ENCODE data around the gene KRT72.

Gene KRT72

DNA sequence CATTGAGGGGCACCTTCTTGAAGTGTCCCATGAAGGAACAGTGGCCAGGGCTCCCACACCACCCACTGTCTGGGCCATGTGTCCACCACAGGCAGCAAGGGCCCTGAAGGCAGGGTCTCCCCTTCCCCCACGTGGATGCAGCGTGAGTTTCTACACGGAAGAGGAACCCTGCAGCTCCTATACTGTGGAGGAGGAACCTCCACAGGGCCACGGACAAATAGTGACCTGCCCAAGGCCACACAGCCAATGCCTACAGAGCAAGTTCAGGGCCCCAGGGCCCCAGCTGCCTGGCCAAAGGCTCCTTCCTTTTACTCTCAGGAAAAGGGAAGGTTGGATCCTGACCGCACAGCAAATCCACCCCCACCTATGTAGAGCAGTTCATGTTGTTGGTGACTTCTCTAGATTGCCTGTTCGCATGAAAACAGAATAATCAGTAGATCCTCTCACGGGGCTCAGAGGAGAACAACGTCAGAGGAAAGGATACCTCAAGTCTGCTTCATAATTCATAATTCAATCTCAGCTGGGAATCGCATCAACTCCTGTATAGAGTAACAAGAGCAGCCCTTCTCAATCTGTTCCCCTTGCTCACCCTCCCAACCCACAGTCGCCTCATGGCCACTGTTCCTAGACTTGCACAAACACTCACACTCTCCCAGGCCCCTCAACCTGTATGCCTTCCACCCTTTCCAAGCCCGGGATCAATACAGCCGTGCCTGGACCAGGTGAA is 28.2 kb upstream of the KRT72 start:
- DNase-seq: no peak

GRCh38 chr12:52628841-52629240 is 27.6 kb upstream of the KRT72 start:
- DNase-seq: no peak

GRCh38 chr12:52628111-52628507 is 26.8 kb upstream of the KRT72 start:
- no peak for DNase-seq

GRCh38 chr12:52627395-52628110 is 26.3 kb upstream of the KRT72 start:
- DNase-seq: no peak

DNA sequence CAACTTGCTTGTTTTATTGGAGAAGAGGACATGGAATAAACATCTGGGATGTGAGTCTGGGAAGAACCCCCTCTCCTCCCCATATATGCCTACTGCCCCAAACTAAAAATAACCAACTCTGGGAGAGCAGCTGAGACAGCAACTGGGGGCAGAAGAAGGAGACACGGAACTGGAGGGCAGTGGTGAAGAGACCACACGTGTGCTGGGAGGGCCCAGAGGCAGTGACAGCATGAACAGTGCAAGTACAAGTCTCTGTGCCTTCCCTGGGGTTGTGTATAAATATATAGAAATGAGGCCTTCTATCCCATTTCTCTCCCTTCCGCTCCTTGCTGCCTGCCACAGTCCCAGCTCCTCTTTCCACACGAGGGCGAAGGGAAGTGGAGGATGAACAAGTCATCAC is 21.1 kb upstream of the KRT72 start:
- DNase-seq: no peak

DNA sequence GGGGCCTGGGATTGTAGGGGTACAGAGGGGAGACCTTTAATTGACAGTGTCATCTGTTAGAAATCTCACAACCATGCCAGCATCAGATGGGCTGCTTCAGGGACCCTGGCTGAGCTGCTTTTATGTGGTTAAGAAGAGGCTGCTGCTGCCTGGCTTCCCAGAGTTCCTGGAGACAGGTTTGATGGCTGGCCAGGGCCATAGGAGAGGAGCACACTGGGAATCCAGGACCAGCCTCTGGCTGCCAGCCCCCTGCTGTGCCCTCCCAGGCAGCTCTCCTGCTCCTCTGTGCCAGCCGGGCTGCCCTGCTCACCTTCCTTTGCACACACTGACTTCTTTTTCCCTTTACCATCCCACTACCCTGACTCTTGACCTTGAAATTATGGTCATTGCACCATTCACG is 17.6 kb upstream of the KRT72 start:
- DNase-seq: no peak

DNA sequence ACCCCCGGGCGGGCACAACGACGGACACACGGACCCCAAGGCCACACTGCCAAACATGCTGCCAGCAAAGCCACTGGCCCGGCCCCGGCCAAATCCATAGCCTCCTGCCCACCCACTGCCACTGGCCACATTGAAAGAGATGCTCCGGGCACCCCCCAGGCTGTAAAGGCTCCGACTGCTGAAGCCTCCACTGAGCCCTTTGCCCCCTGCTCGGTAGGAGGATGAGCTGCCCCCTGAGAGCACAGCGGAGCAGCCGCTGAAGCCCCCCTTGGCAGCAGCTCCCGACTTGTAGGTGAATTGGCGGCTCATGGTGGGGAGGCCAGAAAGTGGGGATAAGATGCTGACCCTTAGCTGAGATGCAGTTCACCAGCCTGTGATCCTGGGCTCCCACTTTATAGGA is 17.0 kb upstream of the KRT72 start, which contains the start of gene KRT73:
Gene KRT73 (minus strand): TSS at position 344 of the 400 bp plus-strand sequence. CDS start 35 bp downstream, at position 309.
- DNase-seq: no peak

- no peak for DNase-seq
These were observed 16.1 kb upstream of the KRT72 start for GRCh38 chr12:52617403-52617785.

- DNase-seq: no peak
These were observed 15.6 kb upstream of the KRT72 start for GRCh38 chr12:52616680-52617402.

- no peak for DNase-seq
These were observed 14.6 kb upstream of the KRT72 start for GRCh38 chr12:52615912-52616311.

DNA sequence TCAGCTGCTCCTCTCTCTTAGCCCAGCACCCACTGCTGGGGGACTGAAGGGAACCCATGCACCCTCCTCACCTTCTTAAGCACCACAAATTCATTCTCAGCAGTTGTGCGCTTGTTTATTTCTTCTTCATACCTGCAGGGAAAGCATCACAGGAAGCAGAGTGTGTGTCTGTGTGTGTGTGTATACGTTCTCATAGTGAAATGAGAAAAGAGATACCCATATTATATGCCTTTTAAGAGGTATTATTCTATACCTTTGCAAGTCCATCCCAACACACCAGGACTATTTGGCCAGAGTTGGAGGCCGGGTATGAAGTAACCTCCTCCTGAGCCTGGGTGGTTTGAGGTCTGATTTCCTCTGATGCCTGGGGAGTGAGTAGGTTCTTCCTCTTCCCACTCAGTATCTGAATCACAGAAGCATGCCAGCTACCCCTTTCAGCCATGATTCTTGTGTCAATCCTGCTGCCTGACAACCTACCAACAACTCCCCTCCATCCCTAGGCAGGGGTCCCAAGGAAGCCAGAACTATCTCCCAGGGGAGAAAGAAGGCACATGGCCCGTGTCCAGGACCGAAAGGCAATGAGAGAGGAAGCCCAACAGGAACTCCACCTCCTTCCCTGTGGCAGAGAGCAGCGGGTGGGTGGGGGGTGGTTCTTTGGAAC is 14.1 kb upstream of the KRT72 start:
- no peak for DNase-seq

DNA sequence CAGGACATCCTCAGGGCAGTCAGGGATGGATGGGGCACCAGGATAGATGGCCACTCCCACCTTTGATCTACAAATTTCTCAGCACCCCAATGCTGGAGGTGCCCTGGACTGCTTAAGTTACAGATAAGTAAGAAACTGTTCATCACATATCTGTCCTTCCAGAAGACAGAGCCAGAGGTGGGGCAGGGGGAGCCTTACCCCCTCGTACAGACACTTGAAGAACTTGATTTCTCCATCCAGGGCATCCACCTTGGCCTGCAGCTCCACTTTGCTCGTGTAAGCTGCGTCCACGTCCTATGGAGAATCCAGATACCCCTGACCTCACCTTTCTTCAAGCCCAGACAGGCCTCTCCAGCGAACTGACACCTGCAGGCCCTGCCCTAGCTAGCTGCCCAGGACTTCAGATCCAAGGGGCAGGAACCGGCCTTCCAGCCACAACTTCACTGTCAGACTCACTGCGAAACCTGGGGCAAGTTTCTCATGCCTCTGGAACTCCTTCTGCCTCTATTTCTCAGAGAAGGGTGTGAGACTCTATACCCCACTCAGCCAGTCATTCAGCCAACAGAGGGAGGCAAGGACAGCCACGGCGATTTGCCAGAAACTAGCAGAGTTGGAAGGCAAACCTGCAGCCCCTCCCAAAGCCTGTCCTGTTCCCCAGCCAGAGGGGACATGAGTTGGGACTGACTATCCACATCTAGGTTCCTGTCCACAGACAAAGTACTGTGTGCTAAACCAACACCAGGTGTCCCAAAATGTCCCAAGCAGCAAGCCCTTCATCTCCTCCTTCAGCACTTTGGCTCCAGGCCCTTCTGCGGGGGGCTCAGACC is 13.3 kb upstream of the KRT72 start:
- no peak for DNase-seq

DNA sequence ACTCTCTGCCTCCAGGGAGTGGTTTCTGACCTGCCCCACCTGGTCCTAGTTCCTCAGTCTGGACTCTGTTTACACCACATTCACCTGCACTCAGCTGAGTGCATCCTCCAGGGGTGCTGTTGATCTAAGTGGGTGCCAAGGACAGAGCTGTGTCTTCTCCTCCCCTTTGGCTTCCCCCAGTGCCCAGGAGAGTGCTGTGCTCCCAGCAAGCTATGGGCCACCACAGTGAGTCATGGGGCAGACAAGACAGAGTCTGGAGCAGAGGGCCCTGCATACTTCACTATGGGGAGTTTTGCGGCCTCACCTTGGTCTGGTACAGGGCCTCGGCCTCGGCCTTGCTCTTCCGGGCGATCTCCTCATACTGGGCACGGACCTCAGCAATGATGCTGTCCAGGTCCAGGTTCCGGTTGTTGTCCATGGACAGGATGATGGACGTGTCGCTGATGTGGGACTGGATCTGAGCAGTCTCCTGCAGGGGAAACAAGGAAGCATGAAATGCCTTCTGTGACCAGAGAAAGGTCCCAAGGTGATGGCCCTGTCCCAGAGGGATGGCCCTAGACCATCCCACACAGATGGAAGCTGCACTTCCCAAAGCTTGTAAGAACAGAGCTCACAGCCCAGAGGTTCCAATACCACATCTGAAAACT is 12.2 kb upstream of the KRT72 start:
- DNase-seq: no peak

- no peak for DNase-seq
These were observed 11.4 kb upstream of the KRT72 start for GRCh38 chr12:52612431-52613383.

DNA sequence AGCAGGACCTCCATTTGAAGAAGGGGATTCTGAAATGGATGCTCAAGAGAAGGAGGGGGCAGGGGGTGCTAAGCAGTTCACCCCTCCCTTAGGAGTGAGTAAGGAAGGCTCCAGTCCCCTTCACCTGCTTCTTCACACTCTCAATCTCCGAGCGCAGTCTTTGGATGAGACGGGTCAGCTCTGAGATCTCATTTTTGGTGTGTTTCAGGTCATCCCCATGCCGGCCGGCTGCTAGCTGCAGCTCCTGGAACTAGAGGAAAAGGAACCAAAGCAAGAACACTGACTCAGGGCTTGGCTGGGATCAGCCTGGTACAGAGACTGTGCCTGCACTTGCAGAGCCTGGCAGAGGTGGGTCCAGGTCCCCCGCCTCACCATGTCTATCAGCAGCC is 9.8 kb upstream of the KRT72 start:
- DNase-seq: no peak

- no peak for DNase-seq
These were observed 7.8 kb upstream of the KRT72 start for GRCh38 chr12:52608826-52609630.

DNA sequence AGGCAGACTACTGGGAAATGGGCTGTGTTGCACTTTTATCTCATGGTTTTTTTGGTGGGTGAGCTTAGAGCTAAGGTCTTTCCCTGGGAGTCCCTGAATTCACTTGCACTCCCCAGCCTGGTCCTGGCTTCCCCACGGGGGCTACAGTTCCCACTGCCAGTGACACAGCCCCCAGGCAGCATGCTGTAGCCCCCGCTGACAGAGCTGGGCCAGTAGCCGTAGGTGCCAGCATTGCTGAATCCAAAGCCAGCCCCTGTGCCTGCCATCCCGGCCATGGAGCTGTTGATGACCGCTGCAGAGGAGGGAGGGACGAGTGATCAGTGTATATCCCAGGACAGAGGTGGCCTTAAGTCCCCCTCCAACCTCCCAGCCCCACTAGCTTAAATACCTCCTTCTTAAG is 6.9 kb upstream of the KRT72 start:
- no peak for DNase-seq

DNA sequence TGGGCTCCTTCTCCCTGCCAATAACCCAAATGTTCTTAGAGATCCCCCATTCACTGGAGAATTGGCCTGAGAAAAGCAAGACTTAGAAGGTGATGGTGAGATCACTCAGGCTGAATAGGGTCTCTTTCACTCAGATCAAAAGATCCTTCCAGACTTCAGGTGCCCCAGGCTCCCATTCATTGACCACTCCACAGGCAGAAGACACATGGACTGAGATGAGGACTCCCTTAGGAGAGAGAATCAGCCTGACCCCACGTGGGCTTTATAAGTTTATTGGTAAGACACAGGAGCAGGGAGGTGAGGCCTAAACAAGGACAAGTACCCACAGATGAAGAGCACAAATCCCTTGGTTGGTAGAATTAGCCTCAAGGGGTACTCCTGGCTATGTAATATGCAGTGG is 6.1 kb upstream of the KRT72 start:
- no peak for DNase-seq

DNA sequence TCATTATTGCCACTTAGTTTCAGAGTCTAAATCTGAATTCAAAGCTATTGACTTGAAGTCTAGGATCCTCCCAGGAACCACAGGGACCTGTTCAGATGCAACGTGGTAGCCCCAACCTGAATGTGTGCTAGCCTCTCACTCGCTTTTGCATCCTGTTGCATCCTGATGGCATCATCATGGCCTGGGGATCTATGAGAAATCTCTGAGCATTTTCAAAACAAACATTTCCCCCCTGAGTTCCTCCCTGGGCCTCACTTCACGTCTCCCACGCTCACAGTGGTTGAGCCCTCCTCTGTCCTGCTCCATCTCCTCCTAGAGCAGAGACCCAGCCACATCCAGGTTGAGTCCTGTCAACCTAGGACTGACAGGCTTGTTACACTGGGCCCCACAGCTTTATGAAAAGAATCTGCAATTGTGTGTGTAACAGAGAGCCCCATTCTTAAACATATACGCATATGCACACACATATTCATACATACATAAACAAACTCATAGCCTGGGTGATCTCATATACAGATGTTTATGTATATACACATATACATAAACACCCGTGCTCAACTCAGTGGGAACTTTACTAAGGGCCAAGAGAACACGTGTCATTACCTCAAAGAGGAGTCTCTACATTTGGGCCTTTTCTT is 5.4 kb upstream of the KRT72 start:
- no peak for DNase-seq
